ENCODE measurements around the gene CNTN3. TPM values are rescaled to one million over a fixed set of nuclear protein-coding genes. Genes with fewer than 3 reads are reported as not detected.

The CNTN3 gene
- total RNA-seq, 1 experiment from 2014 or later, result not detected

GRCh38 chr3:74606996-74607395 is 7.5 kb downstream of the CNTN3 start:
- Histone ChIP-seq H2AFZ (ENCODE audit: low read length) (no peak overlapping the region), H3K9ac (ENCODE audit: low read length) (no peak overlapping the region), H3K4me2 (ENCODE audit: low read length) (no peak overlapping the region), H3K4me1 (ENCODE audit: insufficient read depth, low read length) (no peaks in the 10 kb centered on the region), H3K36me3 (ENCODE audit: low read depth, low read length) (no peaks in the 10 kb centered on the region), H3F3A (ENCODE audit: low read length, unreplicated experiment) (no peaks in the 10 kb centered on the region), H3K9me3 (ENCODE audit: low read length) (0 out of 2 replicates have a peak, but pooled peaks cover 10% of the 10 kb centered on the region), H3K27ac (ENCODE audit: low read length) (no peak overlapping the region), H3K79me2 (ENCODE audit: low read length) (no peaks in the 10 kb centered on the region), H4K20me1 (ENCODE audit: low read length) (no peaks in the 10 kb centered on the region), H3K4me3 (ENCODE audit: low read length) (no peak overlapping the region), H3K27me3 (ENCODE audit: low read length) (no peaks in the 10 kb centered on the region), H3K9me2 (replicated peaks; ENCODE audit: low read length) (no peaks in the 10 kb centered on the region)
- TF ChIP-seq EZH2phosphoT487 (IDR thresholded peaks at IDR 0.05; ENCODE audit: borderline replicate concordance, low read length), result no peak
- no peak for TF ChIP-seq CTCF (conservative IDR thresholded peaks at IDR 0.05; ENCODE audit: low read depth, low read length)
- no peak for TF ChIP-seq EZH2 (IDR thresholded peaks at IDR 0.05; ENCODE audit: low read length, unreplicated experiment)
- no peak for DNase-seq
- ChIA-PET CTCF (no interaction called here), POLR2A (ENCODE audit: unreplicated experiment) (no interaction called here)
- ATAC-seq, result no peak
- no TSS peak for BruUV-seq (replicated peaks)
- intact Hi-C loops (cut with micrococcal nuclease), result no loop called here

- H3K9me3 ChIP-seq (ENCODE audit: low read length), result 0 out of 2 replicates have a peak, but pooled peaks cover 15% of the 10 kb centered on the region
- no peaks in the 10 kb centered on the region for H4K20me1 ChIP-seq (ENCODE audit: low read length)
- ATAC-seq (no peak), DNase-seq (no peak)
- TF ChIP-seq EZH2phosphoT487 (IDR thresholded peaks at IDR 0.05; ENCODE audit: borderline replicate concordance, low read length) (no peak), EZH2 (IDR thresholded peaks at IDR 0.05; ENCODE audit: low read length, unreplicated experiment) (no peak), CTCF (conservative IDR thresholded peaks at IDR 0.05; ENCODE audit: low read depth, low read length) (no peak)
- POLR2A ChIA-PET (ENCODE audit: unreplicated experiment), result no interaction called here
- H3K36me3 ChIP-seq (ENCODE audit: low read depth, low read length), result no peaks in the 10 kb centered on the region
- no peaks in the 10 kb centered on the region for H3K4me1 ChIP-seq (ENCODE audit: insufficient read depth, low read length)
- no peaks in the 10 kb centered on the region for H3K79me2 ChIP-seq (ENCODE audit: low read length)
- no peak overlapping the region for H3K27ac ChIP-seq (ENCODE audit: low read length)
- H3K4me3 ChIP-seq (ENCODE audit: low read length), result no peak overlapping the region
- intact Hi-C loops (cut with micrococcal nuclease), result no loop called here
- CTCF ChIA-PET, result no interaction called here
- no TSS peak for BruUV-seq (replicated peaks)
- H3K4me2 ChIP-seq (ENCODE audit: low read length), result no peak overlapping the region
- H3K27me3 ChIP-seq (ENCODE audit: low read length), result no peaks in the 10 kb centered on the region
- H3K9me2 ChIP-seq (replicated peaks; ENCODE audit: low read length), result no peaks in the 10 kb centered on the region
- no peak overlapping the region for H3K9ac ChIP-seq (ENCODE audit: low read length)
- H3F3A ChIP-seq (ENCODE audit: low read length, unreplicated experiment), result no peaks in the 10 kb centered on the region
- H2AFZ ChIP-seq (ENCODE audit: low read length), result no peak overlapping the region
Measured at GRCh38 chr3:74605437-74605836, 9.0 kb downstream of the CNTN3 start.

- H3K9me3 ChIP-seq (ENCODE audit: low read length), result peaks cover 15% of the 10 kb centered on the region; the same call in 1 of the 2 replicates
- CTCF ChIA-PET, result no interaction called here
- POLR2A ChIA-PET (ENCODE audit: unreplicated experiment), result no interaction called here
Measured at GRCh38 chr3:74603292-74603691, 11.2 kb downstream of the CNTN3 start.

More at GRCh38 chr3:74603292-74603691, 11.2 kb downstream of the CNTN3 start:
- H3F3A ChIP-seq (ENCODE audit: low read length, unreplicated experiment), result no peaks in the 10 kb centered on the region
- DNase-seq (no peak), ATAC-seq (no peak)
- no peak overlapping the region for H3K9ac ChIP-seq (ENCODE audit: low read length)
- intact Hi-C loops (cut with micrococcal nuclease), result no loop called here
- no peaks in the 10 kb centered on the region for H3K36me3 ChIP-seq (ENCODE audit: low read depth, low read length)
- no peak overlapping the region for H3K4me2 ChIP-seq (ENCODE audit: low read length)
- H3K4me3 ChIP-seq (ENCODE audit: low read length), result no peak overlapping the region
- H2AFZ ChIP-seq (ENCODE audit: low read length), result no peak overlapping the region
- H4K20me1 ChIP-seq (ENCODE audit: low read length), result no peaks in the 10 kb centered on the region
- TF ChIP-seq CTCF (conservative IDR thresholded peaks at IDR 0.05; ENCODE audit: low read depth, low read length) (no peak), EZH2 (IDR thresholded peaks at IDR 0.05; ENCODE audit: low read length, unreplicated experiment) (no peak), EZH2phosphoT487 (IDR thresholded peaks at IDR 0.05; ENCODE audit: borderline replicate concordance, low read length) (no peak)
- no TSS peak for BruUV-seq (replicated peaks)
- H3K27me3 ChIP-seq (ENCODE audit: low read length), result no peaks in the 10 kb centered on the region
- no peak overlapping the region for H3K27ac ChIP-seq (ENCODE audit: low read length)
- H3K9me2 ChIP-seq (replicated peaks; ENCODE audit: low read length), result no peaks in the 10 kb centered on the region
- H3K79me2 ChIP-seq (ENCODE audit: low read length), result no peaks in the 10 kb centered on the region
- no peaks in the 10 kb centered on the region for H3K4me1 ChIP-seq (ENCODE audit: insufficient read depth, low read length)

All from PC-3 (cell line).